Fibroblast of pulmonary artery (primary cell): ENCODE results near the gene RHEBL1.

Experiments
- DNase-seq: peaks from one replicate; pipeline ENCODE4 v3.0.0-alpha.2; 2010; ENCODE audit warnings: low read depth
- H3K4me3 ChIP-seq: replicated peaks from 2 replicates; pipeline ENCODE4 v1.5.1; 2011; ENCODE audit warnings: low read depth, mild to moderate bottlenecking, control low read depth, low read length, moderate library complexity
- TF ChIP-seq, protein P1 (sequence below): IDR thresholded peaks from 2 replicates; pipeline ENCODE4 v1.5.1; 2011; ENCODE audit warnings: mild to moderate bottlenecking, control low read depth, low read length, inconsistent platforms; ENCODE audit errors: missing control alignments

The RHEBL1 gene

DNA sequence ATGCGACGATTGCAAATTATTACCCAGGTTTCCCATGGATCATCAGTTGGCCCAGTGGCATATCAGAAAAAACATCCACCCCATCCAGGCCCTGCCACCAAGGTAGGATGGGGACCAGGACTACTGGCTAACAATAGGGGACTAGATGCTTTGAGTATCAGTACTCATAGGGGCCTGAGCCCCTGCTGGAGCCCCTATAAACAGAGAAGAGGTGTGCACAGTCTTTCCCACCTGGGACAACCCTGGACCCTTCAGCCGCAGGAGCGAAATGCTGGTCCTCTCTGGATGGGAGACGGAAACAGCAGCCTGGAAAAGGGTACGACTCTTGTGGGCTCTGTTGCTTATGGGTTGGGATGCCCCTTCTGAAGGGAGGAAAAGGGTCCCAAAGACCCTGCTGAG, 19.2 kb upstream of the RHEBL1 start:
- H3K4me3 ChIP-seq, result no peak overlapping the region
- TF ChIP-seq, protein P1, sequence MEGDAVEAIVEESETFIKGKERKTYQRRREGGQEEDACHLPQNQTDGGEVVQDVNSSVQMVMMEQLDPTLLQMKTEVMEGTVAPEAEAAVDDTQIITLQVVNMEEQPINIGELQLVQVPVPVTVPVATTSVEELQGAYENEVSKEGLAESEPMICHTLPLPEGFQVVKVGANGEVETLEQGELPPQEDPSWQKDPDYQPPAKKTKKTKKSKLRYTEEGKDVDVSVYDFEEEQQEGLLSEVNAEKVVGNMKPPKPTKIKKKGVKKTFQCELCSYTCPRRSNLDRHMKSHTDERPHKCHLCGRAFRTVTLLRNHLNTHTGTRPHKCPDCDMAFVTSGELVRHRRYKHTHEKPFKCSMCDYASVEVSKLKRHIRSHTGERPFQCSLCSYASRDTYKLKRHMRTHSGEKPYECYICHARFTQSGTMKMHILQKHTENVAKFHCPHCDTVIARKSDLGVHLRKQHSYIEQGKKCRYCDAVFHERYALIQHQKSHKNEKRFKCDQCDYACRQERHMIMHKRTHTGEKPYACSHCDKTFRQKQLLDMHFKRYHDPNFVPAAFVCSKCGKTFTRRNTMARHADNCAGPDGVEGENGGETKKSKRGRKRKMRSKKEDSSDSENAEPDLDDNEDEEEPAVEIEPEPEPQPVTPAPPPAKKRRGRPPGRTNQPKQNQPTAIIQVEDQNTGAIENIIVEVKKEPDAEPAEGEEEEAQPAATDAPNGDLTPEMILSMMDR, result no peak
- DNase-seq, result no peak

DNA sequence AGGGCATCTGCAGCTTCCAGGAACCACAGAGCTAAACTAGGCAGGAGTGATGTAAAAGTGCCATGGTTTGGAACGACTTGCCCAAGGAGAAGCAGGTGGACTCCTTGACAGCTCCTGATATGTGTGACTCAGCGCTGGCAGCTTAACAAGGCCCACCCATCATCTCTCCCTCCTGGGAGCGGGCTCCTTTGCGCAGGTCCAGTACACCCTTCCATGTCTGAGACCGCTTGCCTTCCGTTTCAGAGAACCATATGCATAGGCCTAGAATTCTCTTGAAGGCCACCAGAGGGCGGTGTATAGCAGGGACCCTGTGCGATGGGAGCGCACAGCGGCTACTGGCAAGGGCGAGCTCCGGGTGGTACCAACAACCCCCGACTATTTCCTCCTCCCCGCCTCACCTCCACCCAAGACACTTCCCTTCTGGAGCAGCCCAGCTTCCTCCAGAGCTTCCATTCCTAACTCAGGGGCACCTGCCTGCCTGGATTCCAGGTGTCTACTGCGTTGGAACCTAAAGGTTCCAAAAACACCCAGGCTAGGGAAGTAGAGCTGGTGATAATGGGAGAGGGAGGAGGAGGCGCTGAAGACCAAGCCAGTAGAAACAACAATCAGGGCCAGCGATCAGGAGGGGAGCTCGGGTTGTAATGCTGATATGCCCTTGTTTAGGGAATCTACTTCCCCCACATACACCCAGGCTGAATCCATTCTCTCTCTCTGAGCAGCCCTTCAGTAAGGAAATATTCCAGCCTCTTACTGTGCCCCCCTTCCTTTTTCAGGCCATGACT, 18.6 kb upstream of the RHEBL1 start:
- DNase-seq, result peak; percentile 96
- TF ChIP-seq, protein P1, result peak; percentile 89
- H3K4me3 ChIP-seq, result peak overlapping the region; percentile 11

DNA sequence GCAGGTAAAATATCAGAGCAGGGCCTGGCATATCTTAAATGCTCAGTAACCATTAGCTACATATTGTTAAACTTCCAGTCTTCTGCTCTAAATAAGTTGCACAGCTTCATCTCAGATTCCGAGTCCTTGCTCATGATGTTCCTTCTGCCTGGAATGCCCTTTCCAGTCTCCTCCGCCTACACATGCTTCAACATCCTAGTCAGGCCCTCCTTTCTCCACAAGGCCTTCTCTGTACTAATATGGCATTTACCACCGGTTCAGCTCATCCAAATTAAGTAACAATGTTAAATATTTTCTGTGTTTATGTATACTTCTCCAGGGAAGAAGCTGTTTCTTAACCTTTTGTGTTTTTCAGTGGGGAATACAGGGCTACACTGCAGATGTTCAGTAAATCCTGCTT, 16.3 kb upstream of the RHEBL1 start:
- TF ChIP-seq, protein P1, result no peak

DNA sequence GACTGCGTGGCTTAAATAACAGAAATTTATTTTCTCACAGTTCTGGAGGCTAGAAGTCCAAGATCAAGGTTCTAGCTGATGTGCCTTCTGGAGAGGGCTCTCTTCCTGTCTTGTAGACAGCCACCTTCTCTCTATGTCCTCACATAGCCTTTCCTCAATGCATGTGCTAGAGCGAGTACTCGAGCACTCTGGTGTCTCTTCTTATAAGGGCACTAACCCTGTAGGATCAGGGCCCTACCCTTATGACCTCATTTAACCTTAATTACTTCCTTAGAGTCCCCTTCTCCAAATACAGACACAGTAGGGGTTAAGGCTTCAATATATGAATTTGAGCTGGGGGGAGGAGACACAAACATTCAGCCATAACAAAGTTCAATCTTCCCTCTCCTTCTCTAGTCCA, 14.7 kb upstream of the RHEBL1 start:
- TF ChIP-seq, protein P1, result no peak
- no peak overlapping the region for H3K4me3 ChIP-seq
- DNase-seq, result no peak

More for the DNA sequence above, 16.3 kb upstream of the RHEBL1 start:
- H3K4me3 ChIP-seq, result no peak overlapping the region
- peak; percentile 34 for DNase-seq

DNA sequence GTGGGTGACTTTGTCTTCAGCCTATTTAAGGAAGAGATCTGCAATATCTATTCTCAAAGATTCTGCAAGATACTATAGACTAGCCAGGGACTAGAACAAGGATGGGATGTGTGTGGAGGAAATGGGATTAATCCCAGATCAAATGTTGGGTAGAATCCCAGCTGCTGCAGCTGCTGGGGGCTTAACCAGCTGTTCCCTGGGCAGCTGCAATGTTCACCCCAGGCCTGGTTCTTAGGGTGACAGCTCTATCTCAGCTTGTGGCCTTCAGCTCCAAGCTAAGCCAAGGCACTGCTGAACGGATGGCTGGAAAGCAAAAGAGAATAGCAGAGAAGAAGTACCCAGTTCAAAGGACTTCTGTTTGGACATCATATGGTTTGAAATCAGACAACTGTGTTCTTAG, 10.0 kb upstream of the RHEBL1 start:
- no peak for DNase-seq
- TF ChIP-seq, protein P1, result no peak
- H3K4me3 ChIP-seq, result no peak overlapping the region

DNA sequence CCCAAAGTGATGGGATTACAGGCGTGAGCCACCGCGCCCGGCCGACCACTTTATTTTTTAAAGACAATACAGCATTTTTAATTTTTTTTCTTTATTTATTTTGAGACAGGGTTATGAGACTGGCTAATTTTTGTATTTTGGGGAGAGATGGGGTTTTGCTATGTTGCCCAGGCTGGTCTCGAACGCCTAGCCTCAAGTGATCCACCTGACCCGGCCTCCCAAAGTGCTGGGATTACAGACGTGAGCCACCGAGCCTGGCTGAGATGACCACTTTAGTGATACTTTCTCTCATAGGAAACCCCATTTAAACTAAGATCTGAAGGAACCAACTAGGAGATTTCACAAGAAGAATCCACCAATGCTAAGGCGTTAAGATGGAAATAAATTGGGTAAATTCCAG, 1.2 kb upstream of the RHEBL1 start:
- TF ChIP-seq, protein P1, result no peak

More for the DNA sequence above, 1.2 kb upstream of the RHEBL1 start:
- no peak for DNase-seq
- H3K4me3 ChIP-seq, result no peak overlapping the region
